Thoracic aorta (tissue), 2 donors: Measurements from ENCODE around the gene ACKR3. TPM values are rescaled to one million over a fixed set of nuclear protein-coding genes. Genes with fewer than 3 reads are reported as not detected.
A peak's percentile ranks its signal among the peaks of the same experiment; 100 is the strongest.

Experiments
- ATAC-seq: fragments of 150-250 bp; one replicate; pipeline ENCODE4 v1.8.0; 2017; ENCODE audit warnings: low read depth; ENCODE audit not compliant: insufficient number of reproducible peaks, low FRiP score
- DNase-seq: peaks from one replicate; pipeline ENCODE4 v3.0.0-alpha.2; 2020; ENCODE audit warnings: low spot score
- H3K27ac ChIP-seq, 2 donors: fragments of 200-600 bp; sonication (generic); 1 replicate in 1 of 2; 2 replicates in 1 of 2; pipeline ENCODE4 v1.5.1; 2016; ENCODE audit warnings: mild to moderate bottlenecking in 2 of 2, moderate library complexity in 2 of 2
- H3K27me3 ChIP-seq: fragments of 200-600 bp; sonication (generic); replicated peaks from 2 replicates; pipeline ENCODE4 v1.6.0; 2016; ENCODE audit warnings: mild to moderate bottlenecking; ENCODE audit not compliant: insufficient read depth
- H3K36me3 ChIP-seq: fragments of 200-600 bp; sonication (generic); one replicate; pipeline ENCODE4 v1.5.1; 2016
- H3K4me1 ChIP-seq, 2 donors: fragments of 200-600 bp; sonication (generic); 1 replicate in 1 of 2; 2 replicates in 1 of 2; pipeline versions ENCODE4 v1.5.1 to v1.6.0; 2016; ENCODE audit warnings: low read depth in 2 of 2, mild to moderate bottlenecking in 1 of 2; ENCODE audit not compliant: control insufficient read depth in 1 of 2
- H3K4me3 ChIP-seq: fragments of 200-600 bp; sonication (generic); 2 replicates; pipeline ENCODE4 v1.5.1; 2016; ENCODE audit warnings: mild to moderate bottlenecking
- H3K9me3 ChIP-seq: fragments of 200-600 bp; sonication (generic); 2 replicates; pipeline ENCODE4 v1.5.1; 2016
- total RNA-seq, 2 donors: library from RNA; depleted of rRNA; stranded (reverse); fragments of >200 nt; gene quantifications; one replicate each; pipeline versions ENCODE4 v1.1.0 to v1.2.3, GENCODE V29; 2016
- TF ChIP-seq, protein P1 (sequence below): fragments of 200-600 bp; sonication (generic); IDR thresholded peaks from one replicate; pipeline ENCODE4 v1.5.1; 2019; ENCODE audit warnings: antibody characterized with exemption

Gene ACKR3
- total RNA-seq, 2 donors from 2014 or later = 68.8 to 68.9 TPM

- Histone ChIP-seq H3K27me3 (no peaks in the 10 kb centered on the region), H3K9me3 (peaks cover 3% of the 10 kb centered on the region), H3K36me3 (no peaks in the 10 kb centered on the region), H3K4me3 (no peak overlapping the region), H3K4me1 (peaks cover 0 to 11% of the 10 kb centered on the region in 2 donors), H3K27ac (no peak overlapping the region)
- ATAC-seq (no peak), DNase-seq (no peak)
- TF ChIP-seq, protein P1, sequence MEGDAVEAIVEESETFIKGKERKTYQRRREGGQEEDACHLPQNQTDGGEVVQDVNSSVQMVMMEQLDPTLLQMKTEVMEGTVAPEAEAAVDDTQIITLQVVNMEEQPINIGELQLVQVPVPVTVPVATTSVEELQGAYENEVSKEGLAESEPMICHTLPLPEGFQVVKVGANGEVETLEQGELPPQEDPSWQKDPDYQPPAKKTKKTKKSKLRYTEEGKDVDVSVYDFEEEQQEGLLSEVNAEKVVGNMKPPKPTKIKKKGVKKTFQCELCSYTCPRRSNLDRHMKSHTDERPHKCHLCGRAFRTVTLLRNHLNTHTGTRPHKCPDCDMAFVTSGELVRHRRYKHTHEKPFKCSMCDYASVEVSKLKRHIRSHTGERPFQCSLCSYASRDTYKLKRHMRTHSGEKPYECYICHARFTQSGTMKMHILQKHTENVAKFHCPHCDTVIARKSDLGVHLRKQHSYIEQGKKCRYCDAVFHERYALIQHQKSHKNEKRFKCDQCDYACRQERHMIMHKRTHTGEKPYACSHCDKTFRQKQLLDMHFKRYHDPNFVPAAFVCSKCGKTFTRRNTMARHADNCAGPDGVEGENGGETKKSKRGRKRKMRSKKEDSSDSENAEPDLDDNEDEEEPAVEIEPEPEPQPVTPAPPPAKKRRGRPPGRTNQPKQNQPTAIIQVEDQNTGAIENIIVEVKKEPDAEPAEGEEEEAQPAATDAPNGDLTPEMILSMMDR = no peak
Observed at GRCh38 chr2:236544362-236544761, 25.3 kb upstream of the ACKR3 start.

GRCh38 chr2:236545248-236545658 lies 24.4 kb upstream of the ACKR3 start:
- H3K27me3 ChIP-seq = no peaks in the 10 kb centered on the region
- no peak overlapping the region for H3K4me3 ChIP-seq
- H3K9me3 ChIP-seq = peaks cover 3% of the 10 kb centered on the region
- H3K36me3 ChIP-seq = no peaks in the 10 kb centered on the region
- TF ChIP-seq, protein P1 = no peak
- H3K27ac ChIP-seq = no peak overlapping the region
- peaks cover 0 to 11% of the 10 kb centered on the region in 2 donors for H3K4me1 ChIP-seq
- ATAC-seq (no peak), DNase-seq (no peak)

DNA sequence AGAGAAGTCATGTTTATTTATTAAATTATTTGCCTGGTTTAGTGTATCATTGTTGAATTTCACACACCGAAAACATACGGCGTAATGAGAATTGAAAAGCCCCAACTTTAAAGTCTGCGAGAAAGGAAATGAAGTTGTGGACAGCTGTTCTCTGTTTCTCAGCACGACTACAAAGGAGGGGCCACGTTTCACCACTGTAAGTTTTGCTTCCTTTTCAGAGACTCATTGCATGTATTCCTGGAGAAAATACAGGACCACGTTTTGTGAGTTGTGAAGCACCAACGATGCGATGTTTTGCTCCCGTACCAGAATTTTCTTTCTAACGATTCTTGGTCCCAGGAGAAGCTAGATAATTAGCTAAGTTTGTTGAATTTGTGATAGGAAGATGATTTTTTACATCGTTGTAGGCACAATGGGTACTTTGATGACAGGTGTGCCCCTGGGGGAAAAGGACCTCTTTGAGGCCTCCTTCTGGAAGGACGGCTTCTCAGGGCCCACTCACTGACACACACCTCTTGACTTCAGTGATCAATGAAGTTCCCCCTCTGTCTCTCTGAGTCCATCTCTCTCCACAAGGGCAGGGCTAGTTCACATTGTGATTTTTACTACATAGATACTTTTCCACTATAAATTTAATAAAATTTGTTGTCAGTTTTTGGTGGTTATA lies 23.7 kb upstream of the ACKR3 start:
- ATAC-seq (no peak), DNase-seq (no peak)
- Histone ChIP-seq H3K27ac (no peak overlapping the region), H3K27me3 (no peaks in the 10 kb centered on the region), H3K4me1 (peaks cover 0 to 11% of the 10 kb centered on the region in 2 donors), H3K4me3 (no peak overlapping the region), H3K36me3 (no peaks in the 10 kb centered on the region), H3K9me3 (peaks cover 3% of the 10 kb centered on the region)
- TF ChIP-seq, protein P1 = no peak

DNA sequence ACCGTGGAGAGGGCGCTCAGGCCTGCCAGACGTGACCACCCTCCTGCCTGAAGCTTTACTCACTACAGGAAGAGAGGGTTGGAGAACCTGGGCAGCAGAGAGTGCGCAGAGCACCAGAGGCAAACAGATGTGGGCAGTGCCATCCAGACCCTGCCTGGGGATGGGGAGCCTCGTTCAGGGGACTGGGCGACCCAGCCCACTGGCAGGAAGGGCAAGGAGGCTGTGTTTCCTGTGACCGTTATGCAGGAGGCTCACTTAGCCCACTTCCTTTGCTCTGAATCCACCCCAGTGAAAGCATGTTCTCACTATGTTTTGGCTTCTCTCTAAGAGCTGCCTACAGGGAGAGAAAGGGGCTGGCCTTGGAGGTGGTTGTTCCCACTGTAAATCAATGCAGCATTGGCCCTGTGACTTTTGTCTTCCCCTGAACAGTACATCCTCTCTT lies 23.0 kb upstream of the ACKR3 start:
- Histone ChIP-seq H3K4me1 (peaks cover 0 to 11% of the 10 kb centered on the region in 2 donors), H3K4me3 (no peak overlapping the region), H3K9me3 (peaks cover 3% of the 10 kb centered on the region), H3K36me3 (no peaks in the 10 kb centered on the region), H3K27me3 (no peaks in the 10 kb centered on the region), H3K27ac (no peak overlapping the region)
- TF ChIP-seq, protein P1 = no peak
- ATAC-seq (no peak), DNase-seq (no peak)

- Histone ChIP-seq H3K27me3 (no peaks in the 10 kb centered on the region), H3K36me3 (no peaks in the 10 kb centered on the region), H3K9me3 (peaks cover 3% of the 10 kb centered on the region), H3K27ac (peak overlapping the region in 1 of 2 donors; percentile 24), H3K4me3 (no peak overlapping the region), H3K4me1 (peaks cover 0 to 11% of the 10 kb centered on the region in 2 donors)
- ATAC-seq = no peak
- no peak for DNase-seq
- TF ChIP-seq, protein P1 = no peak
Observed at GRCh38 chr2:236547725-236548124, 21.9 kb upstream of the ACKR3 start.
